Measurements from ENCODE around the gene INSYN1. TPM values are rescaled to one million over a fixed set of nuclear protein-coding genes. Genes with fewer than 3 reads are reported as not detected.
"Not testable (repeated sequence)": the region's sequence is repeated elsewhere in the genome, so short reads cannot be mapped to it uniquely, and the experiment has no call there.

The INSYN1 gene, protein sequence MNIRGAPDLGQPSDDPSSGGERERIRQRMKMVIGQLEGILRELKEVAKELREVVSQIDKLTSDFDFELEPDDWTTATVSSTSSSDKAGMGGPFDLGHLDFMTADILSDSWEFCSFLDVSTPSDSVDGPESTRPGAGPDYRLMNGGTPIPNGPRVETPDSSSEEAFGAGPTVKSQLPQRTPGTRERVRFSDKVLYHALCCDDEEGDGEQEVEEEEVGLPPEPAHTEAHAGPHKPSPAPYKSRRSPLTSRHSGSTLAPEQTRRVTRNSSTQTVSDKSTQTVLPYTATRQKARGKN
- 22.2 and 28.4 TPM in 2 replicates for total RNA-seq (2014; rRNA removed; shearing (Covaris generic))

DNA sequence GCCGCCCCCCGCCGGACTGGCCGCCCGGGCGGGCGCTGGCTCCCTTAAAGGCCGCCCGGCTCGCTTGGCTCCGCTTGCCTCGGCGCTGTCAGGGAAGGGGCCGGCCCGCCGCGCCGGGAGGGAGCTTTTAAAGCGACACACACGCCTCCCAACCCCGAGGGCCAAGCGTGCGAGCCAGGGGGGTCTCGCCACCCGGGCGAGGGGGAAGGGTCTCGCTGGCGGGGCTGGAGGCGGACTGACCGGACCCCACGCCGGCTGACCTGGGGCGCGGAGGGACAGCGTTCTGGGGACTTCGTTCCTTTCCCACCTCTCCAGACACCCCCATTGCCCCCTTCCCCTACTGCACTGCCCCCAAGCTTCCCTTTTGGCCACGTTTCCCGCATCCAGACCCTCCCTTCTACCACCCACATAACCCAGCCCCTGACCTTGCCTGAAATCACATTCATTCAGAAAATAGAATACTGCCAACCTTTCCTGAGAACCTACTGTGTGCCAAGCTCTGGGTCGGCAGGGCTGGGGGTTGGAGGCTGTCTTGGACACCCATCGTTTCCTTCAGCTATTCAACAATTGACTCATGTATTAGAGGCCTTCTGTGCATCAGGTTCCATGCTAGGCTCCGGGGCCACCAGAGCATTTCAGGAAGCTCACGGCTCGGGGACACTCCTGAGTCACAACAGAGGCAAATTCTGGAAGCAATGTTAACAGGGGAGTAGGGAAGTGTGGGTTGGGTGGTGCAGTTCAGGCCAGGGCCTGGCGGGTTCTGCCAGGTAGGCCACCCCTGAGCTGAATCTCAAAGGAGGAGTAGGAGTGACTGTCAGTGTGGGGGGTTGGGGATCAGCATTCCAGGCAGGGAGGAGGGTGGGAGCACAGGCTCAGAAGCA lies at the start of gene INSYN1:
Gene INSYN1 (minus strand): TSS at position 102 of the 881 bp plus-strand sequence. CDS start 2,221 bp downstream, outside the sequence.
- DNase-seq (ENCODE audit: low spot score): no peak
- in situ Hi-C loops (cut with HindIII; ENCODE audit: low sequenced_read_pairs): no loop called here

GRCh38 chr15:73802431-73803041 lies 49.4 kb upstream of the INSYN1 start:
- in situ Hi-C loops (cut with HindIII; ENCODE audit: low sequenced_read_pairs): no loop called here
- peak; percentile 97 for DNase-seq (ENCODE audit: low spot score)

DNA sequence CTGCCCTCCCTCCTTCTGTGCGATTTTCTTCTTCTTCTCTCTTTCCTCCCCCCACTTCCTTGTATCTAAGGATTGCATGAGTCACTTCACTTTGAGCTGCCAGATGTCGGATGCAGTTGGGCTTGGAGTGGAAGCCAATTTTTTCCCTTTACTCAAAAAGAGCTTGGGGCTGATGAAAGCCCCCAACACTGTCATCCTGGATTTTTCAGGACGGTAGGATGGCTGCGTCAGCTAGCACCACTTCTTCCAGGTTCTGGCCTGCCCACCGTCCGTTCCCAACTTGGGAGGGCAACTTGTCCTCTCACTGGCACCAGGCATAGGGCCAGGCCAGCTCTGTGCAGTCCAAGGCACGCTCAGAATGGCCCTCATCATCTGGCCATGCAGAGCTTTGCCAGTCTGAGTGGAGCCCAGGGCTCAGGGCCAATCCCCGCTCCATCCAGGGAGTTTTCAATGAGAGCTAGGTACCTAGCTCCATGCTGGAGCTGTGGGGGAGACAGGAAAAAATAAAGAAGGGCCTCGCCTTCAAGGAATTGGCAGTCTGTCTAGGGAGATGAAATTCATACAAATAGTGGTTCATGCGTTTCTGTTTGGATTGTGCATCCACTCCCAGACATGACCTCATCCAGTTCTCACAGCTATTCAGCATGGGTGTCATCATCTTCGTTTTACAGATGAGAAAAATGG lies 47.7 kb upstream of the INSYN1 start:
- in situ Hi-C loops (cut with HindIII; ENCODE audit: low sequenced_read_pairs): no loop called here
- DNase-seq (ENCODE audit: low spot score): peak; percentile 82

- in situ Hi-C loops (cut with HindIII; ENCODE audit: low sequenced_read_pairs): no loop called here
- DNase-seq (ENCODE audit: low spot score): no peak
Observed at GRCh38 chr15:73799466-73799865, 46.3 kb upstream of the INSYN1 start.

GRCh38 chr15:73797366-73798158 lies 44.4 kb upstream of the INSYN1 start:
- in situ Hi-C loops (cut with HindIII; ENCODE audit: low sequenced_read_pairs): no loop called here
- DNase-seq (ENCODE audit: low spot score): no peak

- peak; percentile 18 for DNase-seq (ENCODE audit: low spot score)
- in situ Hi-C loops (cut with HindIII; ENCODE audit: low sequenced_read_pairs): no loop called here
Observed at GRCh38 chr15:73796331-73796831, 43.2 kb upstream of the INSYN1 start.

GRCh38 chr15:73794443-73795133 lies 41.4 kb upstream of the INSYN1 start:
- no peak for DNase-seq (ENCODE audit: low spot score)
- in situ Hi-C loops (cut with HindIII; ENCODE audit: low sequenced_read_pairs): no loop called here

DNA sequence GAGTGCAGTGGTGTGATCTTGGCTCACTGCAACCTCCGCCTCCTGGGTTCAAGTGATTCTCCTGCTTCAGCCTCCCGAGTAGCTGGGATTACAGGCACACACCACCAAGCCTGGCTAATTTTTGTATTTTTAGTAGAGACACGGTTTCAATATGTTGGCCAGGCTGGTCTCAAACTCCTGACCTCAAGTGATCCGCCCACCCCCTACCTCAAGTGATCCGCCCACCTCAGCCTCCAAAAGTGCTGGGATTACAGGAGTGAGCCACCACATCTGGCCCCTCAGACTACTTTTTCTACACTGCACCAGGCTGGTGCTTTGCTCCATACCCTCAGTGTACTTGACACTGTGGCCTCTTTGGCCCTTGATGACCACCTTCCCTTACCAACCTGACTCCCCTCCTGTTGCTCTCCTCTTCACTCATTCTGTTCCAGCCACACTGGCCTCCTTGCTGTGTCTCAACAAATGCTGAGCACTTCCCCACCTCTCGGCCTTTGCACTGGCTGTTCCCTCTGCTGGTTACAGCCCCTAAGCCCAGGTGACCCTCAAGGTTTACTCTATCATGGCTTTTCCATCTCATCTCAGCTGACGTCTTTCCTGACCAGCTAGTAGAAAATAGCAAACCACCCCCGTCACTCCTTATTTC lies 39.9 kb upstream of the INSYN1 start:
- in situ Hi-C loops (cut with HindIII; ENCODE audit: low sequenced_read_pairs); DNase-seq (ENCODE audit: low spot score): not testable (repeated sequence)

- in situ Hi-C loops (cut with HindIII; ENCODE audit: low sequenced_read_pairs): no loop called here
Observed at GRCh38 chr15:73792415-73792814, 39.3 kb upstream of the INSYN1 start.

DNA sequence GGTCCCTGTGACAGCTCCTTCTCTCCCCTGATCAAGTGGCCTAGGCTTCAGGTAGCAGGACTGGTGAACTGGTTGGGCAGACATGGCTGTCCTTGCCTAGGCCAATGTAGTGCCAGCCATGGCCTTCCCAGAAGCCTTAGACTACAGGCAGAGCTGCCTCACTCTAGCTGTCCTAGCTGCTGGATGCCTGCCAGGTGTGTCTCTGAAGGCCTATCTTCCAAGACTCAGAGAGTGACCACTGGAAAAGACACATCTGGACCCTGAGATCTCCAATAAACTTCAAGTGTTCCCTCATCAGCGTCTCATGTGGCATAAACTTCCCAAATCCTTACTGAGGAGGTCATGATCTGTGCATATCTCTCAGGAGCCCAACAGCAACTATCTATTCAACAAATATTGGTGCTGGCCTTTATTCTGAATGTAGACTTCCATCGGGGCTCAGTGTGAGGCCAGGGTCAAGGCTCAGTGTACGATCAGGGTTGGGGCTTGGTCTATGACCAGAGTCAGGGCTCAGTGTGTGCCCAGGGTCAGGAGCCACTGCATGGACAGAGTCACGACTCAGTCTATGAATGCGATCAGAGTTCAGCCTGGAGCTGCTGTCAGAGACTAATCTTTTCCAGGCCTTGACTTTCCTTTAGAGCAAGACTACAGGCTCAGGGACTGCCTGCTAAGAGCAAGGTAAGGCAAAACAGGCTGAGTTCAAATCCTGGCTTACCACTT lies 36.5 kb upstream of the INSYN1 start:
- in situ Hi-C loops (cut with HindIII; ENCODE audit: low sequenced_read_pairs): no loop called here
- DNase-seq (ENCODE audit: low spot score): no peak

More at GRCh38 chr15:73792415-73792814, 39.3 kb upstream of the INSYN1 start:
- DNase-seq (ENCODE audit: low spot score): peak; percentile 10

GRCh38 chr15:73787621-73788020 lies 34.5 kb upstream of the INSYN1 start:
- in situ Hi-C loops (cut with HindIII; ENCODE audit: low sequenced_read_pairs): no loop called here
- no peak for DNase-seq (ENCODE audit: low spot score)

DNA sequence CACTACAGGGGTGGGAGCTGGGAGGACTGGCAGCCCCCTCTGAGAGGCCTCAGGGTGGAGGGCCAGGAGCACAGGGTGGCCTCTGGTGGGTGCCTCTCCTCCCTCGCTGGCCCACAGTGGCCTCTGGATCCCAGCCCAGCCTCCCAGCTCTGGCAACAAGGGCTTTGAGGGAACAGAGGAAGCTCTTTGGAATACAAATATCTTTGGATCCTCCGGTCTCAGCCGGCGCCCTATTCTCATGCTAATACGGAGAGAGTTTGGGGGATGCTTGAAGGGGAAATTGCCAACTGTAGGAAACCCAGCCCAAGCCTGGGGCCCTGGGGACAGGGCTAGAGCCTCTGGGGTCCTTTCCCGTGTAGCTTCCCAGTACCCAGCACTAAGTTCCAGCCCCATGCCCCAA lies 33.4 kb upstream of the INSYN1 start:
- in situ Hi-C loops (cut with HindIII; ENCODE audit: low sequenced_read_pairs): no loop called here
- DNase-seq (ENCODE audit: low spot score): peak; percentile 23

DNA sequence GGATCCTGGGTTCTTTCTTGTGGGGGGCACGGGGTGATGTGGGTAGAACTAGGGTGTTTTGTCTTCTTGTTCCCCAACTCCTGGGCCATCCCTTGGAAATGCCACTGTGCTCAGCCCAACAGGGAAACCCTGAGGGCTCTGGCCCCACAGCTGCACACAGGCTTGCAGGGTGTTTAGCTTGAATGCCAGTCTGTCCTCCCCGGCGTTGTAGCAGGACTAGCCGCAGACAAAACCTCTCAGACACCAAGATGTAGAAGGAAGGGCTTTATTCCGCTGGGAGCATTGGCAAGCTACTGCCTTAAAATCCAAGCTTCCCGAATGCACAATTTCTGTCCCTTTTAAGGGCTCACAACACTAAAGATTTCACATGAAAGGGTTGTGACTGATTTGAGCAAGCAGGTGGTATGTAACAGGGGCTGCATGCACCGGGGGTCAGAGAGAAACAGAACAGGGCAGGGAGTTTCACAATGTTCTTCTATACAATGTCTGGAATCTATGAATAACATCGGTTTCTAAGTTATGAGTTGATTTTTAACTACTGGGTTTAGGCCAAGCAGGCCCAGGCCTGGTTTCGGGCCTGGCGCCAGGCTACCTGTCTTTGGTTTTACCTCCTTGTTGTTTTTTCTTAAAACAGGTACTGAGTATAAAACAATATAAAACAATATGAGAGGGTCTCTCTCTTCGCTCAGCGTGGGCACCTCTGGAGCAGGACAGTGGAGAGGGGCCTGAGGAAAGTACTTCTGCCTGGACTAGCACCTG lies 32.3 kb upstream of the INSYN1 start:
- DNase-seq (ENCODE audit: low spot score); in situ Hi-C loops (cut with HindIII; ENCODE audit: low sequenced_read_pairs): not testable (repeated sequence)

DNA sequence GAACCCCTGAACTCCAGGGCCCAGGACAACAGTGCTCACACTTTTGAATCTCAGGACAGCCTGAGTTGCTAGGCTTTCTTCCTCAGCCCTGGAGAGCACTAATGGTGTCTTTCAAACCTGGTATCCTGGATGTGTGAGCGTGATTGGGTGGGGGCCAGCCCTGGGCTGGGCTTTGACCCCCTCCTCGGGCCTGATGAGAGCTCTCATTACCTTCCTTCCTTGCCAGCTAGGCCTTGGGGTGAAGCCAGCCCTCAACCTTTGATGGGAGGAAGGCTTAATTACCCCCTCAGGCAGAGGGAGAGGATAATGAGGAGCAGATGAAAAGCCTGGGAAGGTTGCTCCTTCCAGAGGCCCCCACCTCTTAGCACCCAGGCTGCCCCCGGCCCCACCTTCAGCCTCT lies 31.1 kb upstream of the INSYN1 start:
- no peak for DNase-seq (ENCODE audit: low spot score)
- in situ Hi-C loops (cut with HindIII; ENCODE audit: low sequenced_read_pairs): no loop called here

- in situ Hi-C loops (cut with HindIII; ENCODE audit: low sequenced_read_pairs): no loop called here
- DNase-seq (ENCODE audit: low spot score): no peak
Observed at GRCh38 chr15:73782344-73782959, 29.3 kb upstream of the INSYN1 start.
